CD14-positive monocyte (primary cell): ENCODE results near the gene CFAP410. TPM values are rescaled to one million over a fixed set of nuclear protein-coding genes. Genes with fewer than 3 reads are reported as not detected.
A peak's percentile ranks its signal among the peaks of the same experiment; 100 is the strongest.

Source experiments
- DNase-seq, 3 donors: peaks; one replicate each; pipeline ENCODE4 v3.0.0-alpha.2; 2011 to 2022
- H2AFZ ChIP-seq: 2 replicates; pipeline ENCODE4 v1.6.0; 2012; ENCODE audit warnings: mild to moderate bottlenecking, low read depth, low read length, inconsistent platforms; ENCODE audit not compliant: insufficient read depth, poor library complexity, severe bottlenecking
- H3K27ac ChIP-seq, 2 donors: 1 replicate in 1 of 2; 2 replicates in 1 of 2; pipeline ENCODE4 v1.5.1; 2012 to 2013; ENCODE audit warnings: low read length in 2 of 2, control low read depth in 1 of 2, inconsistent platforms in 1 of 2, low read depth in 1 of 2, mild to moderate bottlenecking in 1 of 2
- H3K27me3 ChIP-seq, 2 donors: one replicate each; pipeline versions ENCODE4 v1.6.0 to v1.6.1; 2011 to 2013; ENCODE audit warnings: low read length in 2 of 2; ENCODE audit not compliant: control insufficient read depth in 2 of 2, insufficient read depth in 2 of 2
- H3K36me3 ChIP-seq, 2 donors: replicated peaks in 1 of 2; 1 replicate in 1 of 2; 2 replicates in 1 of 2; pipeline versions ENCODE4 v1.5.1 to v1.6.1; 2012 to 2013; ENCODE audit warnings: low read length in 2 of 2, control low read depth in 1 of 2, inconsistent platforms in 1 of 2, mild to moderate bottlenecking in 1 of 2; ENCODE audit not compliant: insufficient read depth in 2 of 2, control insufficient read depth in 1 of 2
- H3K4me1 ChIP-seq, 2 donors: 1 replicate in 1 of 2; 2 replicates in 1 of 2; pipeline versions ENCODE4 v1.5.1 to v1.6.1; 2012 to 2013; ENCODE audit warnings: low read length in 2 of 2, control low read depth in 1 of 2, inconsistent platforms in 1 of 2, mild to moderate bottlenecking in 1 of 2, moderate library complexity in 1 of 2; ENCODE audit not compliant: insufficient read depth in 2 of 2, control insufficient read depth in 1 of 2
- H3K4me2 ChIP-seq: replicated peaks from 2 replicates; pipeline ENCODE3; 2012; ENCODE audit warnings: low read length, moderate library complexity, mild to moderate bottlenecking; ENCODE audit not compliant: poor library complexity, severe bottlenecking; ENCODE audit errors: extremely low read depth
- H3K4me3 ChIP-seq, 3 experiments: fragments of 200-600 bp in 1 of 3; sonication (generic) in 1 of 3; replicated peaks in 1 of 3; 1 replicate in 2 of 3; 2 replicates in 1 of 3; pipeline ENCODE4 v1.5.1; 2011 to 2013; ENCODE audit warnings: low read length in 3 of 3, mild to moderate bottlenecking in 3 of 3, control low read depth in 2 of 3, low read depth in 2 of 3, inconsistent platforms in 1 of 3, moderate library complexity in 1 of 3
- H3K79me2 ChIP-seq: 2 replicates; pipeline ENCODE4 v1.6.0; 2012; ENCODE audit warnings: mild to moderate bottlenecking, control low read depth, inconsistent platforms, low read length, moderate library complexity; ENCODE audit not compliant: insufficient read depth
- H3K9ac ChIP-seq: 2 replicates; pipeline ENCODE4 v1.6.0; 2017; ENCODE audit warnings: low read length, mild to moderate bottlenecking; ENCODE audit not compliant: insufficient read depth, poor library complexity, severe bottlenecking
- H3K9me3 ChIP-seq, 2 donors: replicated peaks in 1 of 2; 1 replicate in 1 of 2; 2 replicates in 1 of 2; pipeline versions ENCODE4 v1.5.1 to v1.6.1; 2012 to 2013; ENCODE audit warnings: low read length in 2 of 2, control low read depth in 1 of 2; ENCODE audit not compliant: control insufficient read depth in 1 of 2, insufficient read depth in 1 of 2
- H4K20me1 ChIP-seq: 2 replicates; pipeline ENCODE4 v1.6.0; 2012; ENCODE audit warnings: mild to moderate bottlenecking, low read length, control low read depth, moderate library complexity; ENCODE audit not compliant: insufficient read depth
- H3K27ac Mint-ChIP-seq, 7 donors: one replicate each; pipeline ENCODE4 v1.8.0; 2020; ENCODE audit warnings: mild to moderate bottlenecking in 7 of 7, mixed read lengths in 7 of 7, moderate library complexity in 6 of 7, inconsistent platforms in 2 of 7
- H3K27me3 Mint-ChIP-seq, 3 donors: one replicate each; pipeline ENCODE4 v1.8.0; 2021 to 2022; ENCODE audit warnings: low read depth in 3 of 3, mild to moderate bottlenecking in 3 of 3, mixed read lengths in 3 of 3, moderate library complexity in 3 of 3, inconsistent platforms in 1 of 3
- H3K36me3 Mint-ChIP-seq, 2 donors: one replicate each; pipeline ENCODE4 v1.8.0; 2020; ENCODE audit warnings: mixed read lengths in 2 of 2, inconsistent platforms in 1 of 2, mild to moderate bottlenecking in 1 of 2
- H3K4me1 Mint-ChIP-seq: one replicate; pipeline ENCODE4 v1.8.0; 2020; ENCODE audit warnings: mild to moderate bottlenecking, mixed read lengths
- H3K4me3 Mint-ChIP-seq, 2 donors: one replicate each; pipeline ENCODE4 v1.8.0; 2020; ENCODE audit warnings: mild to moderate bottlenecking in 2 of 2, mixed read lengths in 2 of 2, moderate library complexity in 1 of 2
- H3K9me3 Mint-ChIP-seq, 7 donors: one replicate each; pipeline ENCODE4 v1.8.0; 2020 to 2022; ENCODE audit warnings: mixed read lengths in 7 of 7, mild to moderate bottlenecking in 6 of 7, moderate library complexity in 6 of 7, inconsistent platforms in 2 of 7
- WGBS: methylation state at CpG from one replicate; pipeline ENCODE4 v1.1.5; 2013; ENCODE audit warnings: missing lambda C conversion rate; ENCODE audit not compliant: insufficient coverage; 5-methylcytosine and 5-hydroxymethylcytosine counted together
- intact Hi-C, 2 donors: fragments of 100-400 bp; cut with micrococcal nuclease; formaldehyde crosslinking; loops; one replicate each; pipeline versions ENCODE4 v1.15.0 to v1.15.1; 2023
- polyA plus RNA-seq, 3 donors: library from polyadenylated mRNA; depleted of rRNA in 1 of 3; unstranded in 2 of 3; stranded (reverse) in 1 of 3; fragments of 300-500 nt in 2 of 3; fragments of >200 nt in 1 of 3; fragmentation: Illumina TruSeq in 2 of 3; gene quantifications; 1 replicate in 2 of 3; 2 replicates in 1 of 3; pipeline ENCODE4 v1.2.3, GENCODE V29; 2012 to 2021
- TF ChIP-seq, protein P1 (sequence below): fragments of 200-600 bp; IDR thresholded peaks from one replicate; pipeline ENCODE4 v1.8.0; 2022; ENCODE audit warnings: antibody characterized with exemption, mild to moderate bottlenecking

Gene CFAP410
- polyA plus RNA-seq, 3 donors, result 14.8 to 23.5 (median 17.3) TPM

- no peak overlapping the region for H3K4me3 Mint-ChIP-seq
- intact Hi-C loops, result no loop called here
- peaks cover 3% of the 10 kb centered on the region for H3K4me1 Mint-ChIP-seq
- Histone ChIP-seq H3K4me3 (no peak overlapping the region), H3K9ac (no peak overlapping the region), H4K20me1 (no peaks in the 10 kb centered on the region), H3K27me3 (peaks cover 0 to 3% of the 10 kb centered on the region in 2 donors), H3K27ac (no peak overlapping the region), H3K4me1 (no peaks in the 10 kb centered on the region), H3K36me3 (no peaks in the 10 kb centered on the region), H3K9me3 (no peaks in the 10 kb centered on the region), H3K79me2 (no peaks in the 10 kb centered on the region), H3K4me2 (no peak overlapping the region), H2AFZ (no peak overlapping the region)
- H3K9me3 Mint-ChIP-seq, result peaks cover 0 to 6% (median 0%) of the 10 kb centered on the region in 7 donors
- TF ChIP-seq, protein P1, sequence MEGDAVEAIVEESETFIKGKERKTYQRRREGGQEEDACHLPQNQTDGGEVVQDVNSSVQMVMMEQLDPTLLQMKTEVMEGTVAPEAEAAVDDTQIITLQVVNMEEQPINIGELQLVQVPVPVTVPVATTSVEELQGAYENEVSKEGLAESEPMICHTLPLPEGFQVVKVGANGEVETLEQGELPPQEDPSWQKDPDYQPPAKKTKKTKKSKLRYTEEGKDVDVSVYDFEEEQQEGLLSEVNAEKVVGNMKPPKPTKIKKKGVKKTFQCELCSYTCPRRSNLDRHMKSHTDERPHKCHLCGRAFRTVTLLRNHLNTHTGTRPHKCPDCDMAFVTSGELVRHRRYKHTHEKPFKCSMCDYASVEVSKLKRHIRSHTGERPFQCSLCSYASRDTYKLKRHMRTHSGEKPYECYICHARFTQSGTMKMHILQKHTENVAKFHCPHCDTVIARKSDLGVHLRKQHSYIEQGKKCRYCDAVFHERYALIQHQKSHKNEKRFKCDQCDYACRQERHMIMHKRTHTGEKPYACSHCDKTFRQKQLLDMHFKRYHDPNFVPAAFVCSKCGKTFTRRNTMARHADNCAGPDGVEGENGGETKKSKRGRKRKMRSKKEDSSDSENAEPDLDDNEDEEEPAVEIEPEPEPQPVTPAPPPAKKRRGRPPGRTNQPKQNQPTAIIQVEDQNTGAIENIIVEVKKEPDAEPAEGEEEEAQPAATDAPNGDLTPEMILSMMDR, result no peak
- DNase-seq, result no peak
- peak overlapping the region in 1 of 7 donors; percentile 31 for H3K27ac Mint-ChIP-seq
- no peaks in the 10 kb centered on the region for H3K36me3 Mint-ChIP-seq
- peaks cover 8 to 34% (median 11%) of the 10 kb centered on the region in 3 donors for H3K27me3 Mint-ChIP-seq
- WGBS, result 95% methylated on average over 23 of the region's 23 CpGs
Observed at GRCh38 chr21:44288251-44289110, 50.7 kb downstream of the CFAP410 start.

- DNase-seq, result no peak
- Histone ChIP-seq H3K9me3 (no peaks in the 10 kb centered on the region), H2AFZ (no peak overlapping the region), H3K4me3 (no peak overlapping the region), H4K20me1 (no peaks in the 10 kb centered on the region), H3K27me3 (peaks cover 0 to 3% of the 10 kb centered on the region in 2 donors), H3K36me3 (no peaks in the 10 kb centered on the region), H3K4me1 (no peaks in the 10 kb centered on the region), H3K9ac (no peak overlapping the region), H3K79me2 (no peaks in the 10 kb centered on the region), H3K27ac (no peak overlapping the region), H3K4me2 (no peak overlapping the region)
- Mint-ChIP-seq H3K4me3 (no peak overlapping the region), H3K9me3 (peaks cover 0 to 6% (median 0%) of the 10 kb centered on the region in 7 donors), H3K4me1 (peaks cover 12% of the 10 kb centered on the region), H3K36me3 (no peaks in the 10 kb centered on the region), H3K27ac (no peak overlapping the region), H3K27me3 (peaks cover 10 to 43% (median 11%) of the 10 kb centered on the region in 3 donors)
- TF ChIP-seq, protein P1, result no peak
- whole genome bisulfite sequencing, result 81% methylated on average over 31 of the region's 31 CpGs
- intact Hi-C loops, result no loop called here
Observed at GRCh38 chr21:44286716-44287632, 52.2 kb downstream of the CFAP410 start.
